ENCODE measurements around the gene COL21A1. TPM values are rescaled to one million over a fixed set of nuclear protein-coding genes. Genes with fewer than 3 reads are reported as not detected.
A peak's percentile ranks its signal among the peaks of the same experiment; 100 is the strongest.

COL21A1 gene
- total RNA-seq, 1 donor from 2014 or later, result 4.9 TPM

- ATAC-seq, result peak; percentile 77
These were observed 2.7 kb downstream of the COL21A1 start for GRCh38 chr6:56244528-56245253.

GRCh38 chr6:56244089-56244488, 3.3 kb downstream of the COL21A1 start:
- no peak for ATAC-seq

- no peak for ATAC-seq
These were observed 3.8 kb downstream of the COL21A1 start for GRCh38 chr6:56243518-56244070.

GRCh38 chr6:56242346-56242745, 5.0 kb downstream of the COL21A1 start:
- no peak for ATAC-seq

- no peak for ATAC-seq
These were observed 6.1 kb downstream of the COL21A1 start for GRCh38 chr6:56241124-56241802.

- no peak for ATAC-seq
These were observed 9.0 kb downstream of the COL21A1 start for GRCh38 chr6:56238352-56238751.

- peak; percentile 82 for ATAC-seq
These were observed 12.1 kb downstream of the COL21A1 start for GRCh38 chr6:56235245-56235644.

- ATAC-seq, result no peak
These were observed 14.9 kb downstream of the COL21A1 start for GRCh38 chr6:56232436-56232835.

- no peak for ATAC-seq
These were observed 15.6 kb downstream of the COL21A1 start for GRCh38 chr6:56231827-56232226.

GRCh38 chr6:56230976-56231566, 16.3 kb downstream of the COL21A1 start:
- no peak for ATAC-seq

GRCh38 chr6:56227071-56227879, 20.1 kb downstream of the COL21A1 start:
- no peak for ATAC-seq

GRCh38 chr6:56223995-56224394, 23.4 kb downstream of the COL21A1 start:
- peak; percentile 58 for ATAC-seq

- no peak for ATAC-seq
These were observed 24.9 kb downstream of the COL21A1 start for GRCh38 chr6:56222499-56222898.

- peak; percentile 91 for ATAC-seq
These were observed 27.3 kb downstream of the COL21A1 start for GRCh38 chr6:56220078-56220477.

- ATAC-seq, result no peak
These were observed 32.7 kb downstream of the COL21A1 start for GRCh38 chr6:56214703-56215101.

- no peak for ATAC-seq
These were observed 33.2 kb downstream of the COL21A1 start for GRCh38 chr6:56214041-56214702.

GRCh38 chr6:56211724-56212123, 35.7 kb downstream of the COL21A1 start:
- no peak for ATAC-seq

- ATAC-seq, result no peak
These were observed 43.2 kb downstream of the COL21A1 start for GRCh38 chr6:56204134-56204533.

GRCh38 chr6:56199956-56200355, 47.4 kb downstream of the COL21A1 start:
- ATAC-seq, result no peak

GRCh38 chr6:56193846-56194245, 53.5 kb downstream of the COL21A1 start:
- no peak for ATAC-seq

GRCh38 chr6:56188429-56188828, 59.0 kb downstream of the COL21A1 start:
- no peak for ATAC-seq

GRCh38 chr6:56187686-56188085, 59.7 kb downstream of the COL21A1 start:
- no peak for ATAC-seq

Measured in esophagus mucosa (tissue), 1 donor.